ENCODE measurements around the gene DLX2. TPM values are rescaled to one million over a fixed set of nuclear protein-coding genes. Genes with fewer than 3 reads are reported as not detected.
"Not testable (repeated sequence)": the region's sequence is repeated elsewhere in the genome, so short reads cannot be mapped to it uniquely, and the experiment has no call there.

The DLX2 gene
- total and polyA plus RNA-seq, 2 donors (not counting 3 experiments of a cell fraction or from before 2014, with no cell fraction given) = not detected

DNA sequence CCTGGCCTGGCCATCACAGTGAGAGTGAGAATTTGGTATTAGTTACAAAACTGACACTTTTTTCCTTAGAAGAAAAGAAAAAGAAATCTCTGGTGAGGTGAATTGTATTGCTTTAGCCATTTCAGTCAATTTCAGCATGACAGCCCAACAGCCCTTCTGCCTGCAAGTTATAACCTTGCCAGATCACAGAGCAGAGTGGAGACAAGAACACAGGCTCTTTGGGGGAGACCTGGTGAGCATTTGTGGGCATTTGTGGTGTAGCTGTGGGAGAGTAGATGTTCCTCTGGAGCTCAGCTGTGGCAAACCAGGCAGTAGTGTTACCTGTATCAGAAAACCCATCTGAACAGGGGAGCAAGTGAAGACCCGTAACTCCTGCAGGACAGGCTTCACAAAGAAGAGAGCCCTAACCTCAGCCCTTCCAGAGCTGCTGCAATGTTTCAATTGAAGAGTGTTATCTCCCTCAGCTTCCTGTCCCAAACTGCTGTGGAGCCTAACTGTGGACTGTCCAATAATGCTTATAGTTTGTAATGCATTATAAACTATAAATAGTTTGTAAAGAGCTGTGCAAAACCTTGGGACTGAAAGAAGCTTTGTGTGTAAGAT is 40.2 kb downstream of the DLX2 start:
- dilution Hi-C loops (cut with MboI; ENCODE audit: extremely low pct_ligation_motif_present, low sequenced_read_pairs) = no loop called here
- H4K20me1 ChIP-seq (replicated peaks; ENCODE audit: control insufficient read depth, extremely low read depth, insufficient read depth, low read length) = no peaks in the 10 kb centered on the region
- H3K27ac ChIP-seq (ENCODE audit: insufficient read depth, low read depth, low read length) = no peak overlapping the region
- H3K27me3 ChIP-seq (ENCODE audit: control insufficient read depth in 2 of 2, insufficient read depth in 2 of 2, low read length in 2 of 2) = no peaks in the 10 kb centered on the region
- no peaks in the 10 kb centered on the region for H3K4me1 ChIP-seq (ENCODE audit: control insufficient read depth, extremely low read depth, insufficient read depth, low read length)
- intact Hi-C loops (cut with micrococcal nuclease) = no loop called here
- no TSS peak for BruUV-seq (replicated peaks)
- FAIRE-seq = no peak
- H3K36me3 ChIP-seq (ENCODE audit: control insufficient read depth in 2 of 2, extremely low read depth in 1 of 2, insufficient read depth in 2 of 2, low read length in 2 of 2) = no peaks in the 10 kb centered on the region
- no peak overlapping the region for H3K4me2 ChIP-seq (ENCODE audit: insufficient read depth, low read length)
- H3K9me3 ChIP-seq (replicated peaks; ENCODE audit: control insufficient read depth, insufficient read depth, low read length) = no peaks in the 10 kb centered on the region
- no peak overlapping the region for H3K4me3 ChIP-seq (replicated peaks in 1 of 3; ENCODE audit: insufficient read depth in 1 of 3, low read depth in 1 of 3, low read length in 3 of 3)
- no peaks in the 10 kb centered on the region for H3K79me2 ChIP-seq (ENCODE audit: control insufficient read depth, insufficient read depth, low read length)
- CTCF ChIA-PET = interaction anchor here (1.1 to 2.6 kb wide), 2 partner anchors 10 to 65 kb away, joined by 3 to 5 read pairs; no protein-coding TSS in a partner anchor
- no peak for DNase-seq (ENCODE audit: low read depth, low spot score)
- no peak overlapping the region for H2AFZ ChIP-seq (ENCODE audit: low read depth, low read length)
- POLR2A ChIA-PET = no interaction called here
- TF ChIP-seq GATA2 (IDR thresholded peaks at IDR 0.05; ENCODE audit: insufficient read depth, insufficient read length, low read depth, low read length) (no peak), MYC (IDR thresholded peaks at IDR 0.05; ENCODE audit: low read depth, low read length) (no peak), JUN (IDR thresholded peaks at IDR 0.05; ENCODE audit: borderline replicate concordance, insufficient read depth, insufficient read length, low read depth) (no peak), FOS (IDR thresholded peaks at IDR 0.05; ENCODE audit: borderline replicate concordance, insufficient read depth, low read length) (no peak), POLR2AphosphoS5 (IDR thresholded peaks at IDR 0.05; ENCODE audit: insufficient read depth, low read depth, low read length) (no peak), EZH2 (IDR thresholded peaks at IDR 0.05; ENCODE audit: borderline replicate concordance, low read depth, low read length, severe bottlenecking) (no peak), POLR2A (IDR thresholded peaks at IDR 0.05; ENCODE audit: low read depth, low read length) (no peak)
- TF ChIP-seq, protein P1, sequence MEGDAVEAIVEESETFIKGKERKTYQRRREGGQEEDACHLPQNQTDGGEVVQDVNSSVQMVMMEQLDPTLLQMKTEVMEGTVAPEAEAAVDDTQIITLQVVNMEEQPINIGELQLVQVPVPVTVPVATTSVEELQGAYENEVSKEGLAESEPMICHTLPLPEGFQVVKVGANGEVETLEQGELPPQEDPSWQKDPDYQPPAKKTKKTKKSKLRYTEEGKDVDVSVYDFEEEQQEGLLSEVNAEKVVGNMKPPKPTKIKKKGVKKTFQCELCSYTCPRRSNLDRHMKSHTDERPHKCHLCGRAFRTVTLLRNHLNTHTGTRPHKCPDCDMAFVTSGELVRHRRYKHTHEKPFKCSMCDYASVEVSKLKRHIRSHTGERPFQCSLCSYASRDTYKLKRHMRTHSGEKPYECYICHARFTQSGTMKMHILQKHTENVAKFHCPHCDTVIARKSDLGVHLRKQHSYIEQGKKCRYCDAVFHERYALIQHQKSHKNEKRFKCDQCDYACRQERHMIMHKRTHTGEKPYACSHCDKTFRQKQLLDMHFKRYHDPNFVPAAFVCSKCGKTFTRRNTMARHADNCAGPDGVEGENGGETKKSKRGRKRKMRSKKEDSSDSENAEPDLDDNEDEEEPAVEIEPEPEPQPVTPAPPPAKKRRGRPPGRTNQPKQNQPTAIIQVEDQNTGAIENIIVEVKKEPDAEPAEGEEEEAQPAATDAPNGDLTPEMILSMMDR (IDR thresholded peaks at IDR 0.05; ENCODE audit: extremely low read depth in 1 of 2, insufficient read depth in 1 of 2, low read depth in 1 of 2, low read length in 2 of 2) = no peak
- TF ChIP-seq, protein P2, sequence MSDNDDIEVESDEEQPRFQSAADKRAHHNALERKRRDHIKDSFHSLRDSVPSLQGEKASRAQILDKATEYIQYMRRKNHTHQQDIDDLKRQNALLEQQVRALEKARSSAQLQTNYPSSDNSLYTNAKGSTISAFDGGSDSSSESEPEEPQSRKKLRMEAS (IDR thresholded peaks at IDR 0.05; ENCODE audit: insufficient read depth, insufficient read length) = no peak
- no peaks in the 10 kb centered on the region for H3K9me1 ChIP-seq (replicated peaks; ENCODE audit: control insufficient read depth, extremely low read depth, insufficient read depth, low read length)
- no peak overlapping the region for H3K9ac ChIP-seq (replicated peaks; ENCODE audit: extremely low read depth, insufficient read depth, low read length)

DNA sequence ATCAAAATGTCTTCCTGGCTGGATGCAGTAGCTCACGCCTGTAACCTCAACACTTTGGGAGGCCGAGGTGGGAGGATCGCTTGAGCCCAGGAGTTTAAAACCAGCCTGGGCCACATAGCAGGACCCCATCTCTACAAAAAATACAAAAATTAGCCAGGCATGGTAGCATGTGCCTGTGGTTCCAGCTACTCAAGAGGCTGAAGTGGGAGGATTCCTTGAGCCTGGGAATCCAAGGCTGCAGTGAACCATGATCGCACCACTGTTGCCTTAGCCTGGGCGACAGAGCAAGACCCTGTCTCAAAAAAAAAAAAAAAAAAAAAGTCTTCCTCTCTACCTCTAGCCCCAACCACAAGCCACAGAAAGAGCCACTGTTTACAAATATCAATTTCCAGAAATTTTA is 42.6 kb downstream of the DLX2 start:
- CTCF ChIA-PET = interaction anchor here (0.7 to 1.1 kb wide), 2 partner anchors 243 to 300 kb away, joined by 3 read pairs; no protein-coding TSS in a partner anchor
- intact Hi-C loops (cut with micrococcal nuclease); BruUV-seq (replicated peaks): not testable (repeated sequence)

More for the DNA sequence above, 42.6 kb downstream of the DLX2 start:
- H4K20me1 ChIP-seq (replicated peaks; ENCODE audit: control insufficient read depth, extremely low read depth, insufficient read depth, low read length); H3K9me3 ChIP-seq (replicated peaks; ENCODE audit: control insufficient read depth, insufficient read depth, low read length); DNase-seq (ENCODE audit: low read depth, low spot score); H3K4me3 ChIP-seq (replicated peaks in 1 of 3; ENCODE audit: insufficient read depth in 1 of 3, low read depth in 1 of 3, low read length in 3 of 3); H3K4me1 ChIP-seq (ENCODE audit: control insufficient read depth, extremely low read depth, insufficient read depth, low read length); H3K27me3 ChIP-seq (ENCODE audit: control insufficient read depth in 2 of 2, insufficient read depth in 2 of 2, low read length in 2 of 2); H3K36me3 ChIP-seq (ENCODE audit: control insufficient read depth in 2 of 2, extremely low read depth in 1 of 2, insufficient read depth in 2 of 2, low read length in 2 of 2); H2AFZ ChIP-seq (ENCODE audit: low read depth, low read length); FAIRE-seq; H3K9me1 ChIP-seq (replicated peaks; ENCODE audit: control insufficient read depth, extremely low read depth, insufficient read depth, low read length); H3K4me2 ChIP-seq (ENCODE audit: insufficient read depth, low read length); H3K79me2 ChIP-seq (ENCODE audit: control insufficient read depth, insufficient read depth, low read length); dilution Hi-C loops (cut with MboI; ENCODE audit: extremely low pct_ligation_motif_present, low sequenced_read_pairs); H3K9ac ChIP-seq (replicated peaks; ENCODE audit: extremely low read depth, insufficient read depth, low read length); H3K27ac ChIP-seq (ENCODE audit: insufficient read depth, low read depth, low read length): not testable (repeated sequence)
- POLR2A ChIA-PET = interaction anchor here (0.6 kb wide), 1 partner anchor 59 kb away, joined by 3 read pairs; no protein-coding TSS in a partner anchor
